HepG2 (cell line): ENCODE results near the gene YPEL5. TPM values are rescaled to one million over a fixed set of nuclear protein-coding genes. Genes with fewer than 3 reads are reported as not detected.
A peak's percentile ranks its signal among the peaks of the same experiment; 100 is the strongest.

Source experiments
- ATAC-seq: fragments of 200-7000 bp; cut with Tn5 transposase; 3 replicates; pipeline ENCODE4 v1.9.1; 2020; ENCODE audit warnings: mild to moderate bottlenecking, moderate library complexity
- BruUV-seq: library from RNA; stranded (reverse); fragments of 400-500 nt; replicated peaks from 2 replicates; lab custom pipeline; 2021; lab: Mats Ljungman, UMichigan
- CTCF ChIA-PET: fragments of 300-600 bp; formaldehyde crosslinking; extraction: SDS; loops from one replicate; lab custom pipeline; 2021; ENCODE audit warnings: low total read pairs, inconsistent platforms, low intra/inter-chr PET ratio; lab: Yijun Ruan, JAX
- POLR2A ChIA-PET: fragments of 350-600 bp; sonication (Branson Sonifier 250); formaldehyde crosslinking; loops from one replicate; lab custom pipeline; 2020; ENCODE audit warnings: antibody characterized with exemption, inconsistent platforms; lab: Yijun Ruan, JAX
- DNase-seq: peaks from one replicate; pipeline ENCODE4 v3.0.0-alpha.2; 2015; ENCODE audit warnings: low spot score
- FAIRE-seq: peaks from 3 replicates; lab custom pipeline; 2011; peaks lifted over from hg19 to GRCh38; lab: Jason Lieb, UNC
- H2AFZ ChIP-seq: one replicate; pipeline ENCODE4 v1.6.1; 2011; ENCODE audit warnings: low read length, inconsistent platforms
- H3K27ac ChIP-seq: fragments of 300-600 bp; 3 replicates; pipeline ENCODE4 v1.8.0; 2011; ENCODE audit warnings: mixed run types, mild to moderate bottlenecking, mixed read lengths, low read length, inconsistent platforms; ENCODE audit not compliant: insufficient read depth; ENCODE audit errors: extremely low read length
- H3K27me3 ChIP-seq, 2 experiments: fragments of 200-600 bp in 1 of 2; 2 replicates in 1 of 2; 3 replicates in 1 of 2; pipeline versions ENCODE4 v1.6.0 to v1.8.0; 2011; ENCODE audit warnings: low read length in 2 of 2, mild to moderate bottlenecking in 2 of 2, moderate library complexity in 2 of 2, inconsistent platforms in 1 of 2; ENCODE audit not compliant: insufficient read depth in 2 of 2, control insufficient read depth in 1 of 2
- H3K36me3 ChIP-seq, 2 experiments: fragments of 200-600 bp in 1 of 2; replicated peaks in 1 of 2; 2 replicates in 1 of 2; 3 replicates in 1 of 2; pipeline versions ENCODE4 v1.5.1 to v1.8.0; 2011; ENCODE audit warnings: low read length in 2 of 2, inconsistent platforms in 1 of 2; ENCODE audit not compliant: insufficient read depth in 2 of 2, control insufficient read depth in 1 of 2
- H3K4me1 ChIP-seq: 2 replicates; pipeline ENCODE4 v1.5.1; 2012; ENCODE audit warnings: low read length, inconsistent platforms; ENCODE audit not compliant: insufficient read depth
- H3K4me2 ChIP-seq: 2 replicates; pipeline ENCODE4 v1.6.0; 2011; ENCODE audit warnings: low read depth, low read length, inconsistent platforms
- H3K4me3 ChIP-seq, 3 experiments: fragments of 200-600 bp in 1 of 3; sonication (generic), shearing (Covaris generic) in 1 of 3; replicated peaks in 1 of 3; 2 replicates each; pipeline ENCODE4 v1.5.1; 2011 to 2016; ENCODE audit warnings: low read length in 3 of 3, inconsistent platforms in 2 of 3, low read depth in 2 of 3, mild to moderate bottlenecking in 2 of 3, control low read depth in 1 of 3, mixed read lengths in 1 of 3; ENCODE audit not compliant: insufficient read depth in 1 of 3
- H3K79me2 ChIP-seq: one replicate; pipeline ENCODE4 v1.6.1; 2011; ENCODE audit warnings: low read length, inconsistent platforms; ENCODE audit not compliant: insufficient read depth
- H3K9ac ChIP-seq: 2 replicates; pipeline ENCODE4 v1.6.0; 2011; ENCODE audit warnings: mild to moderate bottlenecking, low read depth, low read length, inconsistent platforms; ENCODE audit not compliant: insufficient read depth
- H3K9me3 ChIP-seq: 2 replicates; pipeline ENCODE4 v1.5.1; 2012; ENCODE audit warnings: mild to moderate bottlenecking, low read length
- H4K20me1 ChIP-seq: 2 replicates; pipeline ENCODE4 v1.6.0; 2011; ENCODE audit warnings: inconsistent platforms, mild to moderate bottlenecking, low read length, moderate library complexity; ENCODE audit not compliant: insufficient read depth
- FOSL2 ChIP-seq: sonication (generic); formaldehyde crosslinking; IDR thresholded peaks from 2 replicates; pipeline ENCODE4 v1.4.0; 2020; ENCODE audit warnings: missing genetic modification reagents
- HNRNPL ChIP-seq: fragments of 200-400 bp; formaldehyde crosslinking; IDR thresholded peaks from 2 replicates; pipeline ENCODE4 v1.6.1; 2017; ENCODE audit warnings: mild to moderate bottlenecking, low read depth, low read length
- SIX4 ChIP-seq: sonication (generic); formaldehyde crosslinking; IDR thresholded peaks from 2 replicates; pipeline ENCODE4 v1.4.0; 2020; ENCODE audit warnings: missing genetic modification reagents
- SRSF1 ChIP-seq: fragments of 200-400 bp; formaldehyde crosslinking; optimal IDR thresholded peaks from 2 replicates; pipeline ENCODE3; 2017; ENCODE audit warnings: mild to moderate bottlenecking, low read depth, low read length, moderate library complexity
- SRSF9 ChIP-seq: fragments of 200-400 bp; formaldehyde crosslinking; IDR thresholded peaks from 2 replicates; pipeline ENCODE4 v1.6.1; 2018; ENCODE audit warnings: borderline replicate concordance, mild to moderate bottlenecking, low read depth, low read length; ENCODE audit not compliant: insufficient read depth, poor library complexity, severe bottlenecking
- TCF12 ChIP-seq, 2 experiments: fragments of 450-650 bp in 1 of 2; sonication (generic) in 1 of 2; formaldehyde crosslinking in 1 of 2; IDR thresholded peaks; 2 replicates each; pipeline versions ENCODE4 v1.6.1 to v1.8.0; 2017 to 2022; ENCODE audit warnings: antibody characterized with exemption in 1 of 2, mild to moderate bottlenecking in 1 of 2, missing genetic modification reagents in 1 of 2, moderate library complexity in 1 of 2
- ZNF264 ChIP-seq: sonication (generic); formaldehyde crosslinking; IDR thresholded peaks from 2 replicates; pipeline ENCODE4 v1.4.0; 2020; ENCODE audit warnings: missing genetic modification reagents
- ZNF292 ChIP-seq: sonication (generic); formaldehyde crosslinking; IDR thresholded peaks from 2 replicates; pipeline ENCODE4 v1.8.1; 2022; ENCODE audit warnings: mild to moderate bottlenecking, low read depth, missing genetic modification reagents, borderline replicate concordance
- WGBS: methylation state at CpG from one replicate; pipeline ENCODE4 v1.1.6; 2017; ENCODE audit warnings: low lambda C conversion rate; 5-methylcytosine and 5-hydroxymethylcytosine counted together
- in situ Hi-C: cut with HindIII; loops from 2 replicates; pipeline ENCODE4 v1.10.0; 2017; ENCODE audit warnings: low pct_unique_long_range_greater_than_20kb; ENCODE audit not compliant: extremely low pct_ligation_motif_present
- intact Hi-C: fragments of 100-400 bp; cut with micrococcal nuclease; formaldehyde crosslinking; loops from one replicate; pipeline ENCODE4 v1.10.0; 2022; ENCODE audit not compliant: unreplicated experiment
- polyA plus RNA-seq, 8 experiments: library from polyadenylated mRNA; depleted of rRNA in 3 of 8; stranded (reverse) in 7 of 8; unstranded in 1 of 8; fragments of >200 nt; fragmentation: Illumina TruSeq in 4 of 8; extraction: Trizol in 4 of 8; gene quantifications; 2 replicates each; pipeline versions ENCODE4 v1.2.1 to v1.2.3, GENCODE V29; 2011 to 2016; ENCODE audit warnings: low read depth in 4 of 8, missing spikeins in 1 of 8, mixed read lengths in 1 of 8; ENCODE audit not compliant: insufficient read depth in 1 of 8
- total RNA-seq, 5 experiments: library from RNA; depleted of rRNA; stranded (reverse); fragments of >200 nt; fragmentation: Illumina TruSeq; extraction: Trizol; gene quantifications; 2 replicates each; pipeline ENCODE4 v1.2.3, GENCODE V29; 2016; ENCODE audit warnings: low read depth in 1 of 5
- TF ChIP-seq, protein P1 (sequence below): sonication (generic); formaldehyde crosslinking; IDR thresholded peaks from 2 replicates; pipeline ENCODE4 v1.4.0; 2020; ENCODE audit warnings: low read depth, missing genetic modification reagents
- TF ChIP-seq, protein P2 (sequence below): IDR thresholded peaks from 2 replicates; pipeline ENCODE4 v1.6.1; 2016; ENCODE audit warnings: missing compliant biosample characterization, missing genetic modification reagents, borderline replicate concordance
- TF ChIP-seq, protein P3 (sequence below): IDR thresholded peaks from 2 replicates; pipeline ENCODE4 v1.6.1; 2016; ENCODE audit warnings: control low read depth
- TF ChIP-seq, protein P4 (sequence below): sonication (generic); formaldehyde crosslinking; IDR thresholded peaks from 2 replicates; pipeline ENCODE4 v1.4.0; 2020; ENCODE audit warnings: missing genetic modification reagents

Gene YPEL5
- total and polyA plus RNA-seq, 2 of the 13 experiments (the other 11 are each of a cell fraction or from before 2014, with no cell fraction given): 12.7 to 49.7 TPM

DNA sequence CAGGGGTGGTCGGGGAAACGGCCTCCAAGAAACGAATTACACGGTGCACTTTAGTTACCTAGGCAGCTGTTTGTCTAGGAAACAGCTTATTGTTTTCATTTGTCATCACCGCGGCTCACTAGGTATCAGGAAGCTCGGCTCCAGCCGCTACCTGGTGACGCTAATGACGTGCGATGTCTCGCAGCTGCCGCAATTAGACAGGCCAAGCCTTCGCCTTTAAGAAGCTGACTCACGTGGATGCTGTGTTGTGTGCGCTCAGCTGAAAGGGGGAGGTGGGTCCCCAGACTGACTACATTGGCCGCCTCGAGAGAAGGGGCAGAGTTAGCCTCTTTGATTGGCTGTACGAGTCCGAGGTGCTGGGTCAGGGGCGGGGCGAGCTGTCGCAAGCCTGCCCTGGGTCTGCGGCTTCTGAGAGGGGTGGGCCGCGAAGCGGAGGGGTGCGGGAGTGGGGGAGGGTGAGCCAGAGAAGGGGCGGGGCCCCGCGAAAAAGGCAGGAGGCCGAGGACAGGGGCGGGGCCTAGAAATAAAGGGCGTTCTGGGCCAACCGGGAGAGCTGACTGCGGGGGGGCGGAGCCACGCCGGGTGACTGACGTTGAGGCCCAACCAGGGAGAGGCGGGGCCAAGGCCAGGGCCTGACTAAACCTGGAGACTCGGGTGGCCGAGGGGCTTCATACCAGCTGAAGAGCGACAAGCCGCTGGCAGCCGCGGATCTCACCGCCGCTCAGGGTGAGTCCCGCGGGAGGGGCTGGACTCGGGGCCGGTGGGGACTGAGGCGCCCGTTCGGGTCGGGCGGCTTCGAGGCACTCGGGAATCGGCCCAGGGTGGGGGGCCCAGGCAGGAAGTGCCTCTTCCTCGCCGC lies at the start of gene YPEL5 (continued):
- TF ChIP-seq, protein P1, sequence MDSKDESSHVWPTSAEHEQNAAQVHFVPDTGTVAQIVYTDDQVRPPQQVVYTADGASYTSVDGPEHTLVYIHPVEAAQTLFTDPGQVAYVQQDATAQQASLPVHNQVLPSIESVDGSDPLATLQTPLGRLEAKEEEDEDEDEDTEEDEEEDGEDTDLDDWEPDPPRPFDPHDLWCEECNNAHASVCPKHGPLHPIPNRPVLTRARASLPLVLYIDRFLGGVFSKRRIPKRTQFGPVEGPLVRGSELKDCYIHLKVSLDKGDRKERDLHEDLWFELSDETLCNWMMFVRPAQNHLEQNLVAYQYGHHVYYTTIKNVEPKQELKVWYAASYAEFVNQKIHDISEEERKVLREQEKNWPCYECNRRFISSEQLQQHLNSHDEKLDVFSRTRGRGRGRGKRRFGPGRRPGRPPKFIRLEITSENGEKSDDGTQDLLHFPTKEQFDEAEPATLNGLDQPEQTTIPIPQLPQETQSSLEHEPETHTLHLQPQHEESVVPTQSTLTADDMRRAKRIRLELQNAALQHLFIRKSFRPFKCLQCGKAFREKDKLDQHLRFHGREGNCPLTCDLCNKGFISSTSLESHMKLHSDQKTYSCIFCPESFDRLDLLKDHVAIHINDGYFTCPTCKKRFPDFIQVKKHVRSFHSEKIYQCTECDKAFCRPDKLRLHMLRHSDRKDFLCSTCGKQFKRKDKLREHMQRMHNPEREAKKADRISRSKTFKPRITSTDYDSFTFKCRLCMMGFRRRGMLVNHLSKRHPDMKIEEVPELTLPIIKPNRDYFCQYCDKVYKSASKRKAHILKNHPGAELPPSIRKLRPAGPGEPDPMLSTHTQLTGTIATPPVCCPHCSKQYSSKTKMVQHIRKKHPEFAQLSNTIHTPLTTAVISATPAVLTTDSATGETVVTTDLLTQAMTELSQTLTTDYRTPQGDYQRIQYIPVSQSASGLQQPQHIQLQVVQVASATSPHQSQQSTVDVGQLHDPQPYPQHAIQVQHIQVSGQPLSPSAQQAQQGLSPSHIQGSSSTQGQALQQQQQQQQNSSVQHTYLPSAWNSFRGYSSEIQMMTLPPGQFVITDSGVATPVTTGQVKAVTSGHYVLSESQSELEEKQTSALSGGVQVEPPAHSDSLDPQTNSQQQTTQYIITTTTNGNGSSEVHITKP (CRISPR knock-in tag): 0 out of 2 replicates have a peak, but pooled peaks have one; percentile 56
- TF ChIP-seq SRSF1: no peak

- Histone ChIP-seq H3K4me1 (no peaks in the 10 kb centered on the region), H3K4me3 (no peak overlapping the region), H4K20me1 (no peaks in the 10 kb centered on the region; the same call in 1 of the 2 replicates), H3K27me3 (peaks cover 0 to 26% of the 10 kb centered on the region in 2 experiments; a peak in 3 of 5 replicates), H3K27ac (no peak overlapping the region), H3K36me3 (no peaks in the 10 kb centered on the region), H3K79me2 (no peaks in the 10 kb centered on the region), H3K9me3 (no peaks in the 10 kb centered on the region), H2AFZ (no peak overlapping the region), H3K9ac (no peak overlapping the region), H3K4me2 (no peak overlapping the region)
- no peak for FAIRE-seq
- POLR2A ChIA-PET: no interaction called here
- CTCF ChIA-PET: no interaction called here
- intact Hi-C loops: no loop called here
- DNase-seq: no peak
- BruUV-seq: no TSS peak
- in situ Hi-C loops: no loop called here
- no peak for ATAC-seq
- WGBS: 19% methylated on average over 10 of the region's 10 CpGs
- TF ChIP-seq, protein P2, sequence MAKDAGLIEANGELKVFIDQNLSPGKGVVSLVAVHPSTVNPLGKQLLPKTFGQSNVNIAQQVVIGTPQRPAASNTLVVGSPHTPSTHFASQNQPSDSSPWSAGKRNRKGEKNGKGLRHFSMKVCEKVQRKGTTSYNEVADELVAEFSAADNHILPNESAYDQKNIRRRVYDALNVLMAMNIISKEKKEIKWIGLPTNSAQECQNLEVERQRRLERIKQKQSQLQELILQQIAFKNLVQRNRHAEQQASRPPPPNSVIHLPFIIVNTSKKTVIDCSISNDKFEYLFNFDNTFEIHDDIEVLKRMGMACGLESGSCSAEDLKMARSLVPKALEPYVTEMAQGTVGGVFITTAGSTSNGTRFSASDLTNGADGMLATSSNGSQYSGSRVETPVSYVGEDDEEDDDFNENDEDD (CRISPR knock-in tag): no peak
- TF ChIP-seq SRSF9 (no peak), ZNF264 (CRISPR knock-in tag) (no peak), TCF12 (IDR thresholded peaks at IDR 0.05) (no peak), TCF12 (CRISPR knock-in tag; IDR thresholded peaks at IDR 0.05) (no peak), SIX4 (CRISPR knock-in tag) (no peak), HNRNPL (no peak), FOSL2 (CRISPR knock-in tag) (no peak), ZNF292 (CRISPR knock-in tag) (no peak)
- TF ChIP-seq, protein P3, sequence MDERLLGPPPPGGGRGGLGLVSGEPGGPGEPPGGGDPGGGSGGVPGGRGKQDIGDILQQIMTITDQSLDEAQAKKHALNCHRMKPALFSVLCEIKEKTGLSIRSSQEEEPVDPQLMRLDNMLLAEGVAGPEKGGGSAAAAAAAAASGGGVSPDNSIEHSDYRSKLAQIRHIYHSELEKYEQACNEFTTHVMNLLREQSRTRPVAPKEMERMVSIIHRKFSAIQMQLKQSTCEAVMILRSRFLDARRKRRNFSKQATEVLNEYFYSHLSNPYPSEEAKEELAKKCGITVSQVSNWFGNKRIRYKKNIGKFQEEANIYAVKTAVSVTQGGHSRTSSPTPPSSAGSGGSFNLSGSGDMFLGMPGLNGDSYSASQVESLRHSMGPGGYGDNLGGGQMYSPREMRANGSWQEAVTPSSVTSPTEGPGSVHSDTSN (CRISPR knock-in tag): no peak
- TF ChIP-seq, protein P4, sequence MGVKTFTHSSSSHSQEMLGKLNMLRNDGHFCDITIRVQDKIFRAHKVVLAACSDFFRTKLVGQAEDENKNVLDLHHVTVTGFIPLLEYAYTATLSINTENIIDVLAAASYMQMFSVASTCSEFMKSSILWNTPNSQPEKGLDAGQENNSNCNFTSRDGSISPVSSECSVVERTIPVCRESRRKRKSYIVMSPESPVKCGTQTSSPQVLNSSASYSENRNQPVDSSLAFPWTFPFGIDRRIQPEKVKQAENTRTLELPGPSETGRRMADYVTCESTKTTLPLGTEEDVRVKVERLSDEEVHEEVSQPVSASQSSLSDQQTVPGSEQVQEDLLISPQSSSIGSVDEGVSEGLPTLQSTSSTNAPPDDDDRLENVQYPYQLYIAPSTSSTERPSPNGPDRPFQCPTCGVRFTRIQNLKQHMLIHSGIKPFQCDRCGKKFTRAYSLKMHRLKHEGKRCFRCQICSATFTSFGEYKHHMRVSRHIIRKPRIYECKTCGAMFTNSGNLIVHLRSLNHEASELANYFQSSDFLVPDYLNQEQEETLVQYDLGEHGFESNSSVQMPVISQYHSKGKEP: no peak
Observed at GRCh38 chr2:30098266-30099005, 48.4 kb upstream of the YPEL5 start.
